HuH-7 (cell line): Measurements from ENCODE around the gene NET1.
"Not testable (repeated sequence)": the region's sequence is repeated elsewhere in the genome, so short reads cannot be mapped to it uniquely, and the experiment has no call there.

Experiments
- DNase-seq: peaks from one replicate; pipeline ENCODE4 v3.0.0; 2011; ENCODE audit warnings: low spot score

The NET1 gene

DNA sequence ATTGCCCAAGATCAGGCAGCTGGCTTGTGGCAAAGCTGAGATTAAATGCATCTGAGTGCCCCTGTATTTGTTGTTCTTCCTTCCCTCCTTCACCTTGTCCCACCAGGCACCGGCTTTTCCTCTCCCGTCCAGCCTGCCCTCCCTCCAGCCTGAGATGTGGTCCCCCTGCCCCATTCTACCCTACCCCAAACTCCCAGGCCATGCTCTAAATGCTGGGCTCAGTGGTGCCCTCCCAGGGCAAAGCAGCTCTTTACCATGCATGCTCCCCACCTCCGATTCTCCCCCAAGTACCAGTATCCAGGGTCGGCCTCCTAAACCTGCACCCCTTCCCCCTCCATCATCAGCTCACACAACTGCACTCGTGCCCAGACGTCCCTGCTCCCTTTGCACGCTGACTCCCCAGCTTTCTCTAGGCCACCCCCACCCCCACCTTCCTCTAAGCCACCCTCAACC is 50.5 kb downstream of the NET1 start:
- no peak for DNase-seq

DNA sequence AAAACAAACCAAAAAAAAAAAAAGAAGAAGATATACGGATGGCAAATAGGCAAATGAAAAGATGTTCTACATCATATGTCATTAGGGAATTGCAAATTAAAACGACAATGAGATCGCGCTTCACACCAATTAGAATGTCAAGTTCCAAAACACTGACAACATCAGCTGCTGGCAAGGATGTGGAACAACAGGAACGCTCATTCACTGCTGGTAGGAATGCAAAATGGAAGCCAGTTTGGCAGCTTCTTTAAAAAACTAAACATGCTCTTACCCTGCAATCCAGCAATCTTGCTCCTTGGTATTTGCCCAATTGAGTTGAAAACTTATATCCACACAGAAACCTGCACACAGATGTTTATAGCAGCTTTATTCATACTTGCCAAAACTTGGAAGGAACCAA is 52.2 kb downstream of the NET1 start:
- no peak for DNase-seq

DNA sequence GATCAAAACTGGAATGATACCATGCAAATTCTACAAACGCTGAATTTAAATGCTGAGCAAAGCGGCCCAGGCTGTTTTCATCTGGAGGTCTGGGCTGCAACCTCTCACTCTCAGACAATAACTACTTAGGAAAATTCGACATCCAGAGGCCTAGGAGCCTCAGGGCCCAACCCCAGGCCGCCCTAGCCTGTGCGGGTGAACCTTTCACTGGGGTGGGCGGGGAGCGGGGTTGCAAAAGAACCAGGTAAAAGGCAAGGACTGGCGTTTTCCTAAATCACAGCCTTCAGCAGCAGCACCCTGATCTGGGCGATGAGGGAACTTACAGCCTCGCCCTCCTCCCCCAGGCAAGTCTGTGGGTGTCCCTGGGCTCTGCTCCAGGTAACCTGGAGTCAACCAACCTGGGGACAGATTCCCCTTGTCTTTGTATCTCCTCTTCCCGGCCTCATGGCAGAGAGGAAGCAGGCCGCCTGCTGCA is 53.7 kb downstream of the NET1 start:
- no peak for DNase-seq

DNA sequence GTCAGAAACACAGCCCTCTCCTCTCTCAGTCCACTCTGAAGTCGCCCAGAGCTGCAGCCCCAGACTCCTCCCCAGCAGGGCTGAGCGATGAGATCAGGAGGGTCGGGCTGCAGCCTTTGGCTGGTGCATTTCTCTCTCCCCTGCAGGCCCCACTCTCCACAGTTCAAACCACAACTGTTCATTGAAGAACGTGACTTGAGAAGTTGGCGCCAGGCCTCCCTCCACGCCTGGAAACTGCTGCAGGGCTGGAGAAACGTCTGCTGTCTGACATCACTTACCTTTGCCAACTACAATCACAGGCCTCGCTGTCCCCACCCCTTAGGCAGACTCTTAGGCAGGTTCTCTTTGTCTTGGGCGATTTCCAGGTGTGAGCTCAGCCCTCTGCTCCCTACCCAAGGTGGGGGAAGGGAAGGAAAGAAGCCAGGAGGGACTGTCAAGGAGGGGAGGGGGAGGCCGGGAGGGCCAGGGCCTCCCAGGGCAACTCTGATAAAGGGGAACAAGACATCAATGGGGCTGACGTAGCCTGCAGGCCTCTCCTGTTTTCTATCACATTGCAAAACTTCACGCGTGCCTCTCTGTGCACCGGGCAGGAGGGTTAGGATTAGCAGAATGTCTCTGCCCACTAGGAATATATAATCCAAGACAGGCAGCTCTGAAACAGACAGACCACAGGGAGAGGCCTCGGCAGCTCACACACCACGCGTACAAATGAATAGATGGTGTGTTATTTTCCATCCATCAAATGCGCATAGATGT is 54.3 kb downstream of the NET1 start:
- DNase-seq = no peak

DNA sequence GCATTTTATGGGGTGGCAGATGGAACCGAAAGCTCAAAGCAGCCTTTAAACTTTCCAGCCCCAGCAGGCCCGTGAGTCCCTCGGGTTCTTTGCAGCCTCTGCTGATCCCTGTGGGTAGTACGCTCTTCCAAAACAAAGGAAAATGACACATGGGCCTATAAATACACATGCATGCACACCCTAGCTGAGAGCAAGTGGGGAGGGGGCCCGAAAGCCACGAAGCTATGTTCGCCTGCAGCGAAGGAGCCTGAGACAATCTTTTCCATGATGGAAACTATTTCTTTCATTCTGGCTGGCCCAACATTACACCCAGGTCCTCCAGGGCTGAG is 54.8 kb downstream of the NET1 start:
- no peak for DNase-seq

DNA sequence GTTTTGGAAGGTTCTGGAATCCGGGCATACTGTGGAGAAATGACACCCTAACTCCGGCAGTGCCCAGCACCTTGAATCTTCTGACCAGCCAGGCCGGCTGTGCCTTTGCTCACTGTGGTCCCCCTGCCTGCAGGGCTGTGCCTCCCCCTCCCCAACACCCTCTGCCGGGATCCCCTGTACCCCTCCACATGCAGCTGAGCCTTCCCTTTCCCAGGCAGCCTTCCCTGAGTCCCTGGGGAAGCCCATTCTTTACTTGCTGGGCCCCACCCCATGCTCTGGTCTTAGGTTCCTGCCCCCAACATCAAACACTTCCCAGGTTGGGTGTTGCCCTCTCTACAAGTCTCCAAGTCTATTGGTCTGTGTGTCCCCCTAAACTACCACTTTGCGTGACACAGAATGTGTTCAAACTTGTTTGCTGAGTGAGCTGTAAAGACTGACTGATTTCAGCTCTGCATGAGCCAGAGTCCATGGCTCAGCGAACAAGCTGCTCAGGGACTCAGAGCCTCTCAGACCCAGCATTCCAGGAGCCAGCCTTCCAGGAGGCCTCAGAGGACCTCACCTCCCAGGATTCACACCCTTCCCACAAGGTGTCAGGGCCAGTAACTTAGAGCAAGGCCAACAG is 55.4 kb downstream of the NET1 start:
- no peak for DNase-seq

DNA sequence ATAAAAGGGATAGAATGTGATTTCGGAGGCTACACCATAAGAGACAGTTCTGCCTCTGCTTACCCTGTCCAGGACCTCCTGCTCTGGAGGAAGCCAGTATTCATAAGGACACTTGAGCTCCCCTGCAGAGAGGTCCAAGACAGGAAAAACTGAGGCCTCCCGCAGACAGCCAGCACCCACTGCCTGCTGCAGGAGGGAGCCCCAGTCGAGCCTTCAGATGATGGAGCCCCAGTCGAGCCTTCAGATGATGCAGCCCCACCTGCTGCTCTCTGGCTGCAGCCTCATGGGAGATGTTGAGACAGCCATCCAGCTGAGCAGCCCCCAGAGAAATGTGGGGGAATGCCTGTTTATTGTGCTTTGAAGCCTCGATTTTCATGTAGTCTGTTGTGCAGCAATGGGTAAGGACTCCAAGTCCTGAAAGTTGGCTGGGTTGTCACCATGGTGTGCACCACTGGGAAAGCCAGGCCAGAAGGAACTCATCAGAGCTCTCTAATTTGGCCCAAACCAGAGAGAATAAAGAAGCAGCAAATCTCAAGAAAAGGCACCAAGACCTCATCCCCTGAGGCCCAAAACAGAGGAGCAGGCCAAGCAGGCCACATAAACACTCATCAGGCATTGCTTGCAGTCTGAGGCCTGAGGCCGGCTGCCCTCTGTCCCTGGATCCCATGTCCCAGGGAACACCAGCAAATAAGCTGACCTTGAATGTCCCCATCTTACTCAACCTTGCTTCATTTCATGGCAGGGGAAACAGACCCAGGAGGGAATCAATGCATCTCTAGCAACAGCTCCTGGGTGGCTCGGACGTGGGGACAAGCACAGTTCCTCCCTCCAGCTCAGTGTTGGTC is 56.1 kb downstream of the NET1 start:
- no peak for DNase-seq

DNA sequence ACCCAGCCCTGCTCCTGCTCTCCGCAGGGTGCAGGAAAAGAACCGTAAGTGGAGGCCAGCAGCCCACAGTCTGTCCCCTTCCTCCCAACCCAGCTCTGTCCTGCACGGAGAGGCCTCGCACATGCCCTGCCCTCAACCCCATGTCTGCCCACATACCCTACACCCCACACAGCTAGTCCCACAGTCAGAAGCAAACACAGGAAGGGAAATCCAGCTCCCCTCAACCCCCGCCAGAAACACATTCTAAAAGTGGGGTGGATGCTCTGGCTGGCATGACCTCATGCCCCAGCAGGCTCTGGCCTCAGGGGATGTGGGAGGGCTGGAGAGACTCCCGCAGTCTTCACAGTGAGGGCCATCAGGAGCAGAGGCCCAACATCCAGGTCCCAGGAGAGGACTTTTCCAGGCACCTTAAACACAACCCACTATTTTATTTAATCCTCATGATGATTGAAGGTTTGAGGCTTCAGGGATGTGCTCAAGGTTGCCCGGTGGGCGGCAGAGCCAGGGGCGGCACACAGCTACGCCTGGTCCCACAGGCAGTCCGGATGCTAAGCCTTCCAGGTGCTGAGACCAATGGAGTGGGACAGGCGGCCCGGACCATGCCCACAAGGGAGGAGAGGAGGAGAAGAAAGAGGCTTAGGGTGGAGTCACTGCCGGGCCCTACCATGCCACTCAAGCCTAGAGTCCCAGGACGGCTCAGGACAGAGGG is 57.1 kb downstream of the NET1 start:
- no peak for DNase-seq

DNA sequence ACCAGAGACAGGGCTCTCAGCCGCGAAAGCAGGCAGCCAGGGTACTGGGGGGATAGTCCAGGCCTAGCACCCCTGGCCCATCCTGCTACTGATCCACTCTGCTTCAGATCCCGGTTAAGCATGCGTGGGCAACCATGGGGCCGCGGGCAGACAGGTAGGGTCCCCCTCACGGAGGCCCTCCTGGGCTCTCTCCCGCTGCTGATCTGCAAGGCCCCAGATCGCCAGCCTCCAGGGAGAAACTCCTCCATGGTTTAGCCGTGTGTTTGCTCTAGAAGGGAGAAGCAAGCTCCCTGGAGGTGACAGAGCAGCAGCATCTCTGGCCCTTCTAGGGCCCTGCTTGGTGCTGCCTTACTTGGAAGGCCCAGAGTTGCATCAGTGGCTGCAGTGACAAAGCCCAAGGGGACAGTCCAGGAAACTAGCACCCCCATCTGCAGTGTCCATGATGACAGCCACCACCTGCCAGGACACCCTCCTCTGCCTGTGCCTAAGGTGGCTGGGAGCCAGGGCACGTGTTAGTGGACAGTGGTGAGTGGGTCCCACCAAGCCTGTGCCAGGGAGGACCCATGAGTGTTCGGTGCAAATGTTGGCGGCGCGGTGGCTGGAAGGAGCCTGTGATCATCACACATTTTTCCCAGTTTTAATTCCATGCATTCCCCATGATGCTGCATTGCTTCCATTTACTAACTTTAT is 57.9 kb downstream of the NET1 start:
- DNase-seq = no peak

DNA sequence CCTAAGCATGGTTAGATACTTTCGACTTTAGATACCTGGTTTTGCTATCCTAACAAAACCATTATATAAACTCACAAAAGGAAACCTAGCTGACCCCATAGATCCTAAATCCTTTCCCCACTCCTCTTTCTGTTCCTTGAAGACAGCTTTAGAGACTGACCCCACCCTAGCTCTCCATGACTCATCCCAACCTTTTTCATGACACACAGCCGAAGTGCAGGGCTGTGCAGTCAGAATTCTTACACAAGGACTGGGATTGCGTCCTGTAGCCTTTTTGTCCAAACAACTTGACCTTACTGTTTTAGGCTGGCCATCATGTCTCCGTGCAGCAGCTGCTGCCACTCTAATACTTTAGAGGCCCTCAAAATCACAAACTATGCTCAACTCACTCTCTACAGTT is 62.3 kb downstream of the NET1 start:
- not testable (repeated sequence) for DNase-seq

DNA sequence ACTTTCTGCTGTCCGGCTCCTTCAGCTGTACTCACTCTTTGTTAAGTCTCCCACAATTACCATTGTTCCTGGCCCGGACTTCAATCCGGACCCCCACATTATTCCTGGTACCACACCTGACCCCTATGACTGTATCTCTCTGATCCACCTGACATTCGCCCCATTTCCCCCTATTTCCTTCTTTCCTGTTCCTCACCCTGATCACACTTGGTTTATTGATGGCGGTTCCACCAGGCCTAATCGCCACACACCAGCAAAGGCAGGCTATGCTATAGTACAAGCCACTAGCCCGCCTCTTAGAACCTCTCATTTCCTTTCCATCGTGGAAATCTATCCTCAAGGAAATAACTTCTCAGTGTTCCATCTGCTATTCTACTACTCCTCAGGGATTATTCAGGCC is 62.7 kb downstream of the NET1 start:
- DNase-seq = not testable (repeated sequence)

DNA sequence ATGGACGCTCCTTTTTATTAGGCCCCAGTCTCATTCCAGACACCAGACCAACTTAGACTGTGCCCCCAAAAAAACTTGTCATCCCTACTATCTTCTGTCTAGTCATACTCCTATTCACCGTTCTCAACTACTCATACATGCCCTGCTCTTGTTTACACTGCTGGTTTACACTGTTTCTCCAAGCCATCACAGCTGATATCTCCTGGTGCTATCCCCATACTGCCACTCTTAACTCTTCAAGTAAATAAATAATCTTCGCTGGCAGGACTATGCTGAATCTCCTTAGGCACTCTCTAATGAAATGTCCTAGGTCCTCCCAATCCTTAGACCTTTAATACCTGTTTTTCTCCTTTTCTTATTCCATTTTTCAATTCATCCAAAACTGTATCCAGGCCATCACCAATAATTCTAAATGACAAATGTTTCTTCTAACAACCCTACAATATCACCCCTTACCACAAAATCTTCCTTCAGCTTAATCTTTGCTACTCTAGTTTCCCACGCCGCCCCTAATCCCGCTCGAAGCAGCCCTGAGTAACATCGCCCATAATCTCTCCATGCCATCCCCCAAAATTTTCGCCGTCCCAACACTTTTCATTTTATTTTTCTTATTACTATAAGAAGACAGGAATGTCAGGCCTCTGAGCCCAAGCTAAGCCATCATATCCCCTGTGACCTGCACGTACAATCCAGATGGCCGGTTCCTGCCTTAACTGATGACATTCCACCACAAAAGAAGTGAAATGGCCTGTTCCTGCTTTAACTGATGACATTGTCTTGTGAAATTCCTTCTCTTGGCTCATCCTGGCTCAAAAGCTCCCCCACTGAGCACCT is 63.8 kb downstream of the NET1 start:
- not testable (repeated sequence) for DNase-seq

DNA sequence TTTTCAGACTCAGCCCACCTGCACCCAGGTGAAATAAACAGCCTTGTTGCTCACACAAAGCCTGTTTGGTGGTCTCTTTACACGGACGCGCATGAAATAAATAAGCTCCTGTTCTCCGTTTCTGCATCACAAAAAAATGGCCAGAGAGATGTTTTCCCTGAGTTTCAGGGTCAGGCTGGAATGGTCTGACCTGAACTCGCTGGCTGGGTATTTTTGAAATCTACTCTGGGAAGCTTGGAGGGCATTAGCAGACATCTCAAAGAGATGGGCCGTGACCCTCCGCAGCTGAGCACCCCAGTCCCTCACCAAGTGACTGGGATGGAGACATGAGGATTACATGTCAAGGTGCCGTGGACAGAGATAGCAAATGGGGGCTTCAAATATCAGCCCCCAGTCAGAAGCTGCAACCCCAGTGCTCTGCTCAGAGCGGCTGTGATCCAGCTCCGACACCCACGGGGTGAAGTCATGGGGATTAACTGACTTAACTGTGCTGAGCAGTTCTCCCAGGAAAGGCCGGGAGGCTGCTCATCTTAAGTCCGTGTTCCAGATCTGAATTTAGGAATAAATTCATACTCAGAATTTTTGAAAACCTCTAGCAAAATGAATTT is 64.7 kb downstream of the NET1 start:
- no peak for DNase-seq

DNA sequence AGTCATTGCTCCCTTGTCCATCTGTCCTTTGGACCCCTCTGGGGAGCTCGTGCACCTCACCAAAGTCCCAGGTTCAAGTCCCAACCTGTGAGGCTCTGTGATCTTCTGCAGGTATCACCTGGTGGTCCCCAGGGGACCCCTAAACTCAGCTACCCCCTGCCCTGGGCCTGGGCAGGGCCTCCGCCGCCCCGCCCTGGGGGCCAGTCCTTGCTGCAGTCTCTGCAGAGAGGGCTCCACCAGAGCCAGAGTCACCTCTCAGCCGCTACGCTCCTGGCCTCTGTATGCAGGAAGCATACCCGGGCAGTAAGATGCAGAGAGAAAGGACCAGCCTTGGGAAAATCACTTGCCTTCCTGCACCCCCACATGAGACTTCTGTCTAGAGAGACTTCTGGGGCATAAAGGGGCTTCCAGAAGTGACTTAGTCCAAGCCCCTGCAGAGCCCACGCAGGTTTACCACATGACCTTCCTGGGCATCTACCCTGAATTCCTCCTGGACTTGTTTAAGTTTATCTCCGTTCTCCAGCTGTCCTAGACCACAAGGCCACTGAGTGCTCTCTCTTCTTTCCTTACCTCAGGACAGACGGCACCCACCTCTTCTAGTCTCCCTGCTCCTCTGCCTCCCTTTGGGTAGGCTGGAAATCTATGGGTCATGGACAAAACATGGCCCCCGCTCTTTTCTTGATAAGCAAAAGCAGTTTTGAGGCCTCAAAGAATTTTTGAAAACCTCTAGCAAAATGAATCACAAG is 65.8 kb downstream of the NET1 start:
- peak; percentile 6 for DNase-seq

DNA sequence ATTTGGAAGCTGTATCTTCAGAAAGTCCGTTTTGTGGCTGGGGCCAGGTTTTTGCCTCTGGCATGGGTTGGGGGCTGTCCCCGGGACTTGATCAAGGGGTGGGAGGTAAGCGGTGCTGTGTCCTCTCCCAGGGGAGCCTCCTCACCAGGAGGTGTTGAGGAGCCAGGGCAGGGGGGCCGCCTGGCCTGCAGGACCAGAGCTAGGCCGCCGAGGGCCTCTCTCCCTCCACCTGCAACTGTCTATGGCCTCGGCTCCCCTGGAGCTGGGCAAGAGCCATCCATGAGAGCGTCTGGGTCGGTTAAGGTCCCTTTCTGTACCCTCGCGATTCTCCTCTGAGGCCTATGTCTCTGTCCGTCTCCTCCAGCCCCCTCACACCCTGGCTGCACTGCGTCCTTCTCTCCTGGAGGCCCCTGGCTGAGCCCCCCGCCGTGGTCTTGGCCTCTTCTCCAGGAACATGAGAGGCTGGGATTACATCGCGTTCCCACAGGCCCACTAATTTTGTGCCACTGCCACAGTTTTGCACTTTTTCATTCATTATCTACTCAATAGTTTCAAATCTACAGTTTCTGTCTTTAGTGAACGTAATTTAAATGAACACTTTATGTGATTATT is 66.4 kb downstream of the NET1 start:
- DNase-seq = no peak

DNA sequence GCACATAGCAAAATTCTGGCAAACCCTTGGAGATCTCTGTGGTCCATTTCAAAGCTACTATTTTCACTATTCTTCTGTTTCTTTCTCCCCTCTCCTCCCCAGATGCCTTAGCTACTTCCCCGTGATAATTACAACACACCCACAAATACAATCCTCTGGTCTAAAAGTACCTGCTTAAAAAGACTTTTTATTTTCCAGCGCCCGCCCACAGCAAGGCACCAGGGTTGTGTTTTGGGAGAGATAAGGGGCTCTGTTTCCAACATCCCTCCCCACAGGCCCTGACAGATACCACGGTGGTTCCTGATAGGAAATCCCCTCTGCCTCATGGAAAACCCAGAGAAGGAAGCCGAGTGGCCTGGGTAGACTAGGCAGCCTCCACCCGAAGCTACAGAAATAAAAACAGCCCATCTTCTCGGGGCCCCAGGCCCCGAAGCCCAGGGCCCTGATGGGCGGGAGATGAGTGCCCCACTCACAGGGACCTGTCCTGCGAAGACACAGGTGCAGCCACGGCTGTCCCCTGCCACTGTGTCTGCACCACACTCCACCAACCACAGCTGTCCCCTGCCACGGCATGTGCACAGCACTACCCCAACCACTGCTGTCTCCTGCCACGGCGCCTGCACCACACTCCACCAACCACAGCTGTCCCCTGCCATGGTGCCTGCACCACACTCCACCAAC is 67.3 kb downstream of the NET1 start:
- DNase-seq = no peak

DNA sequence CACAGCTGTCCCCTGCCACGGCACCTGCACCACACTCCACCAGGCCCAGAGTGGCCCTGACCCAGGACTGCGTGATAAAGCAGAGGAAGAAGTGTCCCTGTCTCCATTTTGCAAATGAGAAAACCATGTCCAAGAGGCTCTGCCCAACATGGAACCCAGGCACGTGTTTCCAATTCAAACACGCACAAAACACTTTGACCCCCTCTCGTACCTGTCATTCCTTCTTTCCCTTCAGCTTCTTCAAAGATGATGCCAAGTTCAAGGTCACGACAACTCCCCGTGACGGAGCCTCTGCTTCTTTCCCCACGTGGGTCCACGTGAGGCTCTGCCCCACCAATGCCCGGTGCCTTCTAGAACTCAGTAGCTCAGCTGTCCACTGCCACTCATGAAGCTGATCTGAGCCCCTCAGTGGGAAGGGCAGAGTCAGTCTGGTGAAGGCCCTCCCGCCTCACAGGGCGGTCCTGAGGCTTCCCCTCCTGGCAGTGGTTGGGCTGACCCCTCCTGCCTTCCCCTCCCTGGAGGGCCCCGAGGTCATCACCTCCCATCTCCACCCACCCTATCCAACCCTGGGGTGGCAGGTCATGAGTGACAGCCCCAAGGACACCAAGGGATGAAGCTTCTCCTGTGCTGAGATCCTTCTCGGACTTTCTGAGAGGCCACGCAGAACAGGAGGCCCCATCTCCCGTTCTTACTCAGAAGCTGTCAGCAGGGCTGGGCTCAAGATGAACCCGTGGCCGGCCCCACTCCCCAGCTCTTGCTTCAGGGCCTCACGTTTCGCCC is 68.0 kb downstream of the NET1 start:
- no peak for DNase-seq

DNA sequence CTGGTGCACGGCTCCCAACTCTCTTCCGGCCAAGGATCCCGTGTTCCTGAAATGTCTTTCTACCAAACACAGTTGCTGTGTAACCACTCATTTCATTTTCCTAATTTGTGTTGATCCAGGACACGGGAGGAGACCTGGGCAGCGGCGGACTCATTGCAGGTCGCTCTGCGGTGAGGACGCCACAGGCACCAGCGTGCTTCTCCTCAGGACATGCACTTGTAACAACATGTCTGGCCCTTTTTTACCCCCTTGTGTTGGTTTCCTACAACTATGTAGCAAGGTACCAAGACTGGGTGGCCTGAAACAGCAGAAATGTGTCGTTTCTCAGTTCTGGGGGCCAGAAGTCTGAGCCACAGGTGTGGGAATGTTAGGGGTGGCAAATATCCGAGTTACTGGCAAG is 68.8 kb downstream of the NET1 start:
- no peak for DNase-seq
